GM21529 (cell line): ENCODE measurements around the gene PLD2.
"Not testable (repeated sequence)": the region's sequence is repeated elsewhere in the genome, so short reads cannot be mapped to it uniquely, and the experiment has no call there.

Experiments used
- ATAC-seq: cut with Tn5 transposase; IDR thresholded peaks from one replicate; pipeline ENCODE4 v1.9.1; 2021; ENCODE audit not compliant: unreplicated experiment

Gene PLD2

DNA sequence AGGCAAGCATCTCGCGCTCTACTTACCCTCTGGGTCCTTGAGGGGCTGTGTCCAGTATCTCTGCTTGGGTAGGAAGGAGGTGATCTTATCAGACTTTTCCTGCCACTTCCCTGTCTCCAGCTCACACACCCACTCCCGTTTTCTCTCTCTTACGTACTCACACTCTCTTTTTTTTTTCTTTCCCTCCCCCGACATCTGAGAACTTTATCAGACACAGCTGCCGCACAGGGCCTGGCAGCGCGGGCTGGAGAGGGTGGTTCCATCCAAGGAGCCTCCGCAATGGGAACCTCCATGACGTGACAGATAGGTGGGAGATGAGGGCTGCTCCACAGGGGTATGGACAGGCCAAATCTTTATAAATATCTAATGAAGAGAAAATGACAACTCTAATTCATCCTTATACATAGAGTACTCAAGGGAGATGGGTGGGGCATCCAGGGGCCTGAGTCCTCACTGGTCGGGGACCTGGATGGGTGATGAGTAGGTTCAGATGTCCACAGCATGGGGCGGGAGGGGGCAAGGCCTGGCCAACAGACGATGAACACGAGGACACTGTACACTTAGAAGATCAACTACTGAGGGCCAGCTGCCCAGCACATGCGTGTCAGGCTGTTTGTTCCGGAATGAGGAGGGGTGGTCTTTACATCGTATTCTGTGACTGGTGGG lies 49.5 kb downstream of the PLD2 start:
- ATAC-seq, result no peak

- no peak for ATAC-seq
Observed at GRCh38 chr17:4856937-4857314, 50.0 kb downstream of the PLD2 start.

GRCh38 chr17:4857347-4857746 lies 50.4 kb downstream of the PLD2 start:
- ATAC-seq, result not testable (repeated sequence)

DNA sequence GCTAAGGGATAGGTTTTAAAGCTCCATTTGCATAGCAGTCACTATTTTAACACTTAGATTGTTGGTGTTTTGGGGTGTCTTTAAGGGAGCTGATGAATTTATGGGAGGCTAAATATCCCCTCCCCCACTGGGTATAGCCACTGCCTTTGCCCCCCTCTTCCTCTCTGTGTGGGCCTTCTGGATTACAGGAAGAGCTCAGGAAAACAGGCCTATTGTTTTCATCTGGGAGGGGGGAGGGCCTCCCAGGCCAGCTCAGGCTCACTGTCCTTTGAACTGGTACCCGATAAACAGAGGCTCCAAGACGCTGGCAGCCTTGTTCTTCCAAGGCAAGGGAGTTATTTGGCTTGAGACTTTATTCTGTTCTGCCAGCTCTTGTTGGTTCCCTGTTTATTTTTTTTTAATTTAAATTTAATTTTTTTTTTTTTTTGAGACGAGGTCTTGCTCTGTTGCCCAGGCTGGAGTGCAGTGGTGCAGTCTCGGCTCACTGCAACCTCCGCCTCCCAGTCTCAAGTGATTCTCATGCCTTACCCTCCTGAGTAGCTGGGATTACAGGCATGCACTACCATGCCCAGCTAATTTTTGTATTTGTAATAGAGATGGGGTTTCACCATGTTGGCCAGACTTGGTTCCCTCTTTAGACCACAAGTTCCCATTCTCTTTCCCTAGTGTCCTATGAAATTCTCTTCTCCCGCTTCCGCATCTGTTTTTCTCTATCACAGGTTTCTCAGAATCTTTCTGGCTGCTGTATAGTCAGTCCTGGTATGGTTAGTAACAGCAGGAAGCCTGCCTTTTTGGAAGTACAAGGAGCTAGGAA lies 51.3 kb downstream of the PLD2 start:
- ATAC-seq, result no peak

- no peak for ATAC-seq
Observed at GRCh38 chr17:4858882-4859260, 51.9 kb downstream of the PLD2 start.

DNA sequence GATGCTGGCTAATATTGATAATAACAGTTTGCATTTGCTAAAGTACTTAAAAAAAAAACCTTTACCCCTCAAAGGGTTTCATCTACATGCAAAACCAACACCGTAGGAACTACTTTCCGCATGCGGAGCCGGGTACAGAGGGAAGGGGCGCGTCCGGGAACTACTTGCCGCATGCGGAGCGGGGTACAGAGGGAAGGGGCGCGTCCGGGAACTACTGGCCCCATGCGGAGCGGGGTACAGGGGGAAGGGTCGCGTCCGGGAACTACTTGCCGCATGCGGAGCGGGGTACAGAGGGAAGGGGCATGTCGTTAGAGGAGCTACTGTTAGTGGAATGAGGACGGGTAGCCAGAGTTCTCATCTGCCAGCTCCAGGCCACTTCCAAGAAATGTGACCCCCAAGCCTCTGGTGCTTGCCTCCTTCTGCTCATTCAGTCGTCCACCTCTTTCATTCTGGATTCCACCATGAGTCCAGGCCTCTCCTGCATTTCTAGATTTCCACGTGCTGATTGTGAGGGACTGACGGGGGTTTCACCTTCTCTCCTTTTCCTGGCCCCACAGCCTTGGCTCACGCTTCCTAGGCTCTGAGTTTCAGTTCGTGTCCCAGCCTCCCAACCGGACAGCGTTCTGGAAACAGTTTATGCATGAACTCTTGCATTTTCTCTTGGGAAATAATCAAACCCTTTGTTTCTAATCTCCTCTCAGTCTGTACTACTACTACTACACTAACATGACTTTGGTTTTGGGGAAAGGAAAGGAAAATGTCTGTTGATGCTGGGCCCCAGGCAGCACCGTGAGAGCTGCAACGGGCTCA lies 53.1 kb downstream of the PLD2 start:
- no peak for ATAC-seq

- ATAC-seq, result no peak
Observed at GRCh38 chr17:4860651-4861050, 53.7 kb downstream of the PLD2 start.

DNA sequence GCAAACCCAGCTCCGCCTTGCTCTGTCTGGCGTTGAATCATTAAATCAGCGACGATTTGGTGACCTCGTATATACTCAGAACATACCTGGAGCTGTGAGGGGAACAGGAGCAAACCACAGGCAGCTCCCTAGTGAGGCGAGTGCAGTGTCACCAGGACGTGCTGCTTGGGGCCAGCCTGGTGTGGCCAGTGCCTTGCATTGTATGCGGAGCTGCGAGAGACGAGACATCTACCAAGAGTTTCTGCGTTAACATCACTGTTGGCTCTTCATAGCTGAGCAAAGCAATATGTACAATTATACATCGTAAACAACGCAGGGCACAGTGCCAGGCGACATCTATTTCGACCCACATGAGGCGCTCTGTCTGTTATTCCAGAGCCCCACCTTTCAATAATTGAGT lies 54.1 kb downstream of the PLD2 start:
- no peak for ATAC-seq

GRCh38 chr17:4862720-4863119 lies 55.8 kb downstream of the PLD2 start:
- no peak for ATAC-seq

DNA sequence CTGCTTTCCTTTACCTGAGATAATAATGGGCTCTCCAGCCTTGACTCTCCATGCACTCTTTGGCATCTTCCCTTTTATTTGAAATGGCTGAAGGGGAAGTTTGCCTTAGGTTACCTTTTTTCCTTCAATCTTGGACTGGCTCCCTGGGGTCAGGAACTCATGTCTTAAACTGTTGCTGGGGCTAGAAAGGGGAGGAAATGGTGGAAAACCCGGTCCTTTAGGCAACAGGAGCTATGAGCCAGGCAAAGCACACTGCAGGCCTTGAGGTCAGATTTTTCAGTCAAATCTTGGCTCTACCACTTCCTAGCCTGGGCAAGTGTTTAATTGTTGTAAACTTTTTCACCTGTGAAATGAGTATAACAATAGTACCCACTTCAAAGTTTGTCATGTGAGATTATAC lies 56.4 kb downstream of the PLD2 start:
- ATAC-seq, result no peak

- ATAC-seq, result not testable (repeated sequence)
Observed at GRCh38 chr17:4867535-4867934, 60.6 kb downstream of the PLD2 start.

DNA sequence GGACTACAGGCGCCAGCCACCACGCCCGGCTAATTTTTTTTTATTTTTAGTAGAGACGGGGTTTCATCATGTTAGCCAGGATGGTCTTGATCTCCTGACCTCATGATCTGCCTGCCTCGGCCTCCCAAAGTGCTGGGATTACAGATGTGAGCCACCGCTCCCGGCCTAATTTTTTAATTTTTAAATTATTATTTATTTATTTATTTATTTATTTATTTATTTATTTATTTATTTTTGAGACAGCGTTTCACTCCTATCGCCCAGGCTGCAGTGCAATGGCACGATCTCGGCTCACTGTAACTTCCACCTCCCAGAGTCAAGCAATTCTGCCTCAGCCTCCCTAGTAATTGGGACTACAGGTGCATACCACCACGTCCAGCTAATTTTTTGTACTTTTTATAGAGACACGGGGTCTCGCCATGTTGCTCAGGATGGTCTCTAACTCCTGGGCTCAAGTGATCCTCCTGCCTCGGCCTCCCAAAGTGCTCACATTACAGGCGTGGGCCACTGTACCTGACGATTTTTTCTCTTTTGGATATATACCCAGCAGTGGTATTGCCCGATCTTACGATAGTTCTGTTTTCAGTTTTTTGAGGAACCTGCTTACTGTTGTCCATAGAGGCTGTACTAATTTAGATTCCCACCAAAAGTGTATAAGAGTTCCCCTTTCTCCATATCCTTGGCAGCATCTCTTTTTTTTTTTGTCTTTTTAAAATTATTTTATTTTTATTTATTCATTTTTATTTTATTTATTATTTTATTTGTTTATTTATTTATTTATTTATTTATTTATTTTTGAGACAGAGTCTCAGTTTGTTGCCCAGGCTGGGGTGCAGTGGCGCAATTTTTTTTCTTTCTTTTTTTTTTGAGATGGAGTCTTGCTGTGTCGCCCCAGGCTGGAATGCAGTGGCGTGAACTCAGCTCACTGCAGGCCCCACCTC lies 62.4 kb downstream of the PLD2 start:
- ATAC-seq, result not testable (repeated sequence)

DNA sequence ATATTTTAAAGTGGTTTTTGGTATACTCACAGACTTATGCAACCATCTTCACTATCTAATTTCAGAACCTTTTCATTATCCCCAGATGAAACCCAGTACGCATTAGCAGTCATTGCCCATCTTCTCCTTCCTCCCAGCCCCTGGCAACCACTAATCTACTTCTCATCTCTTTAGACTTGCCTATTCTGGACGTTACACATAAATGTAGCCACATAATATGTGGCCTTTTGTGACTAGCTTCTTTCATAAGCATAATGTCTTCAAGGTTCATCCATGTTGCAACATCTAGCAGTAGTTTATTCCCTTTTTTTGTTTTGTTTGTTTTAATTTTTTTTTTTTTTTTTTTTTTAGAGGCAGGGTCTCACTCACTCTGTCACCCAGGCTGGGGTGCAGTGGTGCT lies 63.9 kb downstream of the PLD2 start:
- no peak for ATAC-seq

DNA sequence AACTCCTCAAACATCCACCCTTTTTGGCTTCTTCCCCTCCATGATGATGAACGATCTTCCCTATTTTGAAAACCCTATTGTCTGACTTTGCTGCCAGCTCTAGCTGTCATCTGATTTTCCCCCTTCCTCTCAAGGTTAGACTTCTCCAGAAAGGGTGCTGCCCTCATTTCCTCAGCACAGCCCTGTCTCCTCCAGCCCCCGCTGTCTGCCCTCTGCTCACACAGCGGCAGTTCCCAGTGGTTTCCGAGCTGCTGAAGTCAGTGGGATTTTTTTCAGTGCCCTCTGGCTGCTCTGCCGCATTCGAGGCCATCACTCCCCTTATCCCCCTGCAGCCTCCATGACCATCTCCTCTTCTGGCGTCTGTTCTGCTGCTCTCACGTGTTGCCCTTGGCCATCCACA lies 65.8 kb downstream of the PLD2 start:
- no peak for ATAC-seq
